HG02763 (cell line): ENCODE data around the gene AMH.

Experiments used
- ATAC-seq: cut with Tn5 transposase; IDR thresholded peaks from one replicate; pipeline ENCODE4 v1.9.1; 2021; ENCODE audit warnings: mild to moderate bottlenecking, moderate library complexity; ENCODE audit not compliant: unreplicated experiment

AMH gene

GRCh38 chr19:2247433-2248101 lies 1.6 kb upstream of the AMH start:
- no peak for ATAC-seq

- no peak for ATAC-seq
Measured at GRCh38 chr19:2248136-2249009, 750 bp upstream of the AMH start.

- no peak for ATAC-seq
Measured at GRCh38 chr19:2249880-2250765, 1.0 kb downstream of the AMH start.

- no peak for ATAC-seq
Measured at GRCh38 chr19:2250766-2251105, 1.6 kb downstream of the AMH start.

- ATAC-seq = no peak
Measured at GRCh38 chr19:2251106-2252054, 2.3 kb downstream of the AMH start.

- no peak for ATAC-seq
Measured at GRCh38 chr19:2252055-2252796, 3.1 kb downstream of the AMH start.

GRCh38 chr19:2252797-2253105 lies 3.6 kb downstream of the AMH start:
- no peak for ATAC-seq

- ATAC-seq = no peak
Measured at GRCh38 chr19:2253106-2254063, 4.3 kb downstream of the AMH start.

- ATAC-seq = no peak
Measured at GRCh38 chr19:2254064-2254872, 5.1 kb downstream of the AMH start.

- no peak for ATAC-seq
Measured at GRCh38 chr19:2255112-2255845, 6.2 kb downstream of the AMH start.

- ATAC-seq = no peak
Measured at GRCh38 chr19:2255982-2256685, 7.0 kb downstream of the AMH start, which contains the start of gene JSRP1. JSRP1 (minus strand) TSS chr19:2256417; CDS start chr19:2255314, 1,103 bp downstream.

- ATAC-seq = no peak
Measured at GRCh38 chr19:2259336-2259735, 10.2 kb downstream of the AMH start.

GRCh38 chr19:2260341-2260805 lies 11.2 kb downstream of the AMH start:
- ATAC-seq = no peak

GRCh38 chr19:2261438-2262172 lies 12.5 kb downstream of the AMH start:
- ATAC-seq = no peak

GRCh38 chr19:2266183-2266993 lies 17.3 kb downstream of the AMH start:
- no peak for ATAC-seq
